ENCODE measurements around the gene APOBEC3A.
"Not testable (repeated sequence)": the region's sequence is repeated elsewhere in the genome, so short reads cannot be mapped to it uniquely, and the experiment has no call there.

Gene APOBEC3A

GRCh38 chr22:38943882-38944281, 13.5 kb upstream of the APOBEC3A start:
- DNase-seq, result no peak

DNA sequence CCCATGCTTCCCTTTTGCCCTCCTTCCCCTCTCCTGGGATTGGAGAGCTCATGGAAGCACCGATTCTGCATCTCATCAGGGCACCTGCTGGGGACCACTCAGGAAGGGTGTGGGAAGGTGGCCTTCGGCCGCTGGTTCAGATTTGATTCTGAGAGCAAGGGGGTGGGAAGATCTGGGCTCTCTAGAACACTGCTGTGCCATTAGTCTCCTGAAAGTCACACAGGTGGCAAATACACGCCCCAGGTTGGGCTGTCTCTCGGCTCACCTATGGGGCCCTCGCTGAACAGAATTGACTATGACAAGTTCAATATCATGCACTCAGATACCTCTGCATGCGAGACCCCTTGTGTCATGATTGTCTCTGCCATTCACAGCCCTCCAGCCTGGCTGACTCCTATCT, 12.8 kb upstream of the APOBEC3A start:
- no peak for DNase-seq

GRCh38 chr22:38945706-38946338, 11.6 kb upstream of the APOBEC3A start:
- DNase-seq, result not testable (repeated sequence)

DNA sequence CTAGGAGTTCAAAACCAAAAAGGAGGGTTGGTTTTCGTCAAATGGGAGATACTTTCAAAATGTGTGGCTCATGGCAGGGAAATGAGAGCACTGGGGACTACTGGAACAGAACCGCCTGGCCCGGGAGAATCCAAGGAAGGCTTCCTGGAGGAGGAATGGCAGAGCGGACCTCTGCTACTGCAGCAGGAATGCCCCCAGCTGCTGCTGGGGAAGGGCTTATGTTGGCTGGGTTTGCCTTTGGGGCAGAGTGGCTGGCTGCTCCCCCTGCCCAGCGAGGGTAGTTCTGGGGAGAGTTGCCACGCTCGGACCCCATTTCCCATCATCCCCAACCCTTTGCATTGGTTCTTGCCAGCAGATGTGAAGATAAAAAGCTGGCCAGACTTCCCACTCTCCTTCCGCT, 10.6 kb upstream of the APOBEC3A start:
- no peak for DNase-seq

DNA sequence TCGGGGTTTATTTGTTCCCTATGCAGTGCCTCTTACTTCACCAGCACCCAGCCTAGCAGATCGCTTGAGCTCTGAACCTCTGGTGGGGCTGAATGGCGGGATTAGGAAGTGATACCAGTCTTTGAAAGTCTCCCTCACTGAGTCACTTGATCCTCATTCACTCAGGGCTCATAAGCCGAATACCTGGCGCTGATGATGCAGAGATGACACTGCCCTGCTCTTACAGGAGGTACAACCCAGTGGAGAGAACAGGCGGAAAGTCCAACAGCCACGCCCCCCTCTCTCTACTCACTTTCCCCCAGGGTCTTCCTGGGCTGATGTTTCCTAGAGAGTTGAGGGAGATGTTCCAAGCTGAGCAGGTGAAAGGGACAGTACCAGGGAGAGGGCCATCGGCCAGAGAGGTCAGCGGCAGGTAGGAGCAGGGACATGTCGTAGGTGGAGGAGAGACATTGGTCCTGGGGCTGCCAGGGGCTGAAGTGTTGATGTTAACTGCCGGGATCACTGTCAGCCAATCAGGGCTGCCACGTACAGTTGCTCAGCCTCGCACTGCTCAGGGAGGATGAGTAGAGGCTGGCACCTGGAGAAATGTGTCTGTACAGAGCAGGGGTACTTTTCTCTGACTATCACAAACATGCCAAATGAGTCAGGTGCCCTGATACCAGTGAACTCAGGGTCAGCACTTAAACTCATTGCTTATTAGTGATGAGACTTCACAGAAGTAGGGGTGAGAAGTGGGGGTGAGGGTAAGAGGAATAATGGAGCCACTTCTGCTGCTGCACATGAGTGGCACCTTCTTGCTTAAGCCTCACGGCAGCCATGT, 9.9 kb upstream of the APOBEC3A start:
- no peak for DNase-seq

GRCh38 chr22:38948181-38948940, 9.0 kb upstream of the APOBEC3A start:
- no peak for DNase-seq

DNA sequence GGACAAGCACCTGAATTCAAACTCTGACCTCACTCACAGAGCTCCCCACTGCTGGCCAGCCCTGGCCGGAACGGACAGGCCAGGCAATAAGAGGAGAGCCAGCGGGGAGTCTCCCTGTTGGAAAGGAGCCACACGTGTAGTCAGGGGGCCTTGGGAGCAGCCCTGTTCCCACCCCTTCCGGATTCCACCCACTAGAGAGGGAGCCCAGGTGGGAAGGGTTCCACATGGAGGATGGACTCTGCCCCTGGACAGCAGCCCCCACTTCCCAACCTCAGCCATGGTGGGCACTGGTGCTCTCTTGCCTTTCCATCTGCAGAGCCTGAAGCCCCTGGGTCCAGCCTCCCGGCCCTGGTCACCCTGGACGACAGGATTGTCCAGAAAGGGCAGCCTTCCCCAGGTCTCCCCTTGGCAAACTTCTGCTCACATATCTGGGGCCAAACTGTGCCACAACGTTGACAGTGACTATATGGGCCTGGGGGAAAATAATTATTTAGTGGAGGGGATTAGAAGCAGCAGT, 7.5 kb upstream of the APOBEC3A start:
- no peak for DNase-seq

GRCh38 chr22:38950527-38951295, 6.7 kb upstream of the APOBEC3A start:
- DNase-seq, result no peak

- DNase-seq, result no peak
Measured at GRCh38 chr22:38951734-38952133, 5.7 kb upstream of the APOBEC3A start.

GRCh38 chr22:38952281-38952993, 5.0 kb upstream of the APOBEC3A start:
- no peak for DNase-seq

GRCh38 chr22:38953091-38953490, 4.3 kb upstream of the APOBEC3A start:
- DNase-seq, result no peak

- DNase-seq, result no peak
Measured at GRCh38 chr22:38953577-38954413, 3.6 kb upstream of the APOBEC3A start.

- DNase-seq, result no peak
Measured at GRCh38 chr22:38954414-38955043, 2.9 kb upstream of the APOBEC3A start.

DNA sequence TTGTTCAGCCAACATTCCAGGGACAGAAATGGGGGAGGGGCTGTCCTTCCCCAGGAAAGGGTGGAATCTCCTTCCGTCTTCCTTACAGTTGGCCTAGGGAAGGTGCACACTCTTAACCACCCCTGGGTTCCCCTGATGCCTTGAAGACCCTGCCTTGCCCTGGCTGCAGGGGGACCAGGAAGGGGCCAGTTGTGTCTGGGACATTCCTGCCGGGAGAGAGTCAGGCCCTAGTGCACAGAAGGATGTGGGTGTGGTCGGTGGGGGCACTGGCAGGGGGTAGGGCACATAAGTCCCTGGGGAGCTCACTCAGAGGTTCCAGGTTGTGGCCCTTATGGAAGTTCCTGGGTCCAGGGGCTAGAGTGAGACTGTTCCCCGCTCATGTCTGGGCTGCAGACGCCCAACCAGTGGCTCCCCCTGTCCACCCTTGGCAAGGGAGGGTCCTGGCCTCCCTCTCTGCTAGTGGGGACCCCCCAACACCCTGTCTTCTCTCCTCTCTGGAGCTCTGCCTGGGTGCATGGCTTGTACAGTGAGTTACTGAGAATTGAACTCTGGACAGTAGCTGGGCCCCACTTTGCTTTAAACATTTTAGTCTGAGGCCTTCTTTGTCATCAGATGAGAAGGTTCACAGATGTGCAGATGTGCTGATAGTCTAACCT, 2.0 kb upstream of the APOBEC3A start:
- DNase-seq, result no peak

- no peak for DNase-seq
Measured at GRCh38 chr22:38955926-38956325, 1.5 kb upstream of the APOBEC3A start.

DNA sequence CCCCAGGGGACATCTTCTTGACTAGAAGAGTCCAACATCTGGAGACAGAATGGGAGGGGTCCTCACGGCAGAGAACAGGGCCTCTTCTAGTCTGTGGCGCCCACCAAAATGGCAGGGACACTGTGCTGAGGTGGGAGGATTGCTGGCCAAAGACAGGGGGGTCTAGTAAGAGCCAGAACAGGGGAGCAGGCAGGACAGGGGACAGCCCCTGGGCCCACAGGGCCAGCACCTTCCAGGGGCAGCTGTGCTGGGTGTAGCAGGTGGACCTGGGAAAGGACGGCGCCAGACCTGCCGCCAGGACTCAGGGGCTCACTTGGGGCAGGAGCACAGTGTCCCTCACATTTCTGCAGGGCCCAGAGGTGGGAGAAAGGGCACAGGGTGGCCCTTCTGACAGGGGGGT, 858 bp upstream of the APOBEC3A start:
- no peak for DNase-seq

GRCh38 chr22:38957808-38958650, 620 bp downstream of the APOBEC3A start:
- DNase-seq, result no peak

DNA sequence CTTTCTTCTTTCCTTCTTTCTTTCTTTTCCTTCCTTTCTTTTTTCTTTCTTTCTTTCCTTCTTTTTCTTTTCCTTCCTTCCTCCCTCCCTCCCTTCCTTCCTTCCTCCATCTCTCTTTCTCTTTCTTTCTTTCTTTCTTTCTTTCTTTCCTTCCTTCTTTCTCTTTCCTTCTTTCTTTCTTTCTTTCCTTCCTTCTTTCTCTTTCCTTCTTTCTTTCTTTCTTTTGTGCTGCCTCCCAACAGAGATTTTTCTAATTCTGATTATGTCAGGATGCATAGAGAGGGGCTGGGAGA, 1.2 kb downstream of the APOBEC3A start:
- DNase-seq, result not testable (repeated sequence)

DNA sequence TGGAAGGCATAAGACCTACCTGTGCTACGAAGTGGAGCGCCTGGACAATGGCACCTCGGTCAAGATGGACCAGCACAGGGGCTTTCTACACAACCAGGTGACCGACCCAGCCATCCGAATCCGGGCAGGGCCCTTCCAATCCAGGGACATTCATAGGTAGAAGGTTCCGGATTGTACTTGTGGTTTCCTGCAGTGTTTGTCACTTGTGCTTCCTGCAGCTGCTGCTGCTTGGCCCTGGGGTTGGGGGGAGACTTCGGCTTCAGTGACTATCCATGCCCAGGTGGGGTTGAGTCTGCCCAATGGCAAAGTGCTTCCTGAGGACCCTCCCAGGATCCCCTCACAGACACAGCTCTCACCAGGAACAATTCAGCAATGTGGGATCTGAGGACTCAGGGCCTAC, 2.2 kb downstream of the APOBEC3A start:
- no peak for DNase-seq
